Measurements from ENCODE around the gene ATP8A2. TPM values are rescaled to one million over a fixed set of nuclear protein-coding genes. Genes with fewer than 3 reads are reported as not detected.

ATP8A2 gene
- total RNA-seq, 6 experiments from 2014 or later: not detected

GRCh38 chr13:25401958-25402357 lies 30.2 kb downstream of the ATP8A2 start:
- 61% methylated on average over 7 of the region's 7 CpGs for WGBS (ENCODE audit: insufficient coverage, low coverage, low lambda C conversion rate, missing lambda C conversion rate)
- Histone ChIP-seq H3K4me3 (no peak overlapping the region), H3K36me3 (no peaks in the 10 kb centered on the region), H3K27ac (no peak overlapping the region), H3K4me1 (no peaks in the 10 kb centered on the region), H3K27me3 (no peaks in the 10 kb centered on the region), H3K9me3 (no peaks in the 10 kb centered on the region)
- TF ChIP-seq CTCF (IDR thresholded peaks at IDR 0.05) (no peak), POLR2A (IDR thresholded peaks at IDR 0.05) (no peak)
- no peak for ATAC-seq
- DNase-seq: no peak
- intact Hi-C loops (cut with DNase I): no loop called here

GRCh38 chr13:25406377-25406776 lies 34.6 kb downstream of the ATP8A2 start:
- intact Hi-C loops (cut with DNase I): no loop called here
- H3K36me3 ChIP-seq: no peaks in the 10 kb centered on the region
- no peak overlapping the region for H3K4me3 ChIP-seq
- 40% methylated on average over 1 of the region's 1 CpG for whole genome bisulfite sequencing (ENCODE audit: insufficient coverage, low coverage, low lambda C conversion rate, missing lambda C conversion rate)
- no peak for DNase-seq
- no peak overlapping the region for H3K27ac ChIP-seq
- H3K9me3 ChIP-seq: no peaks in the 10 kb centered on the region
- TF ChIP-seq POLR2A (IDR thresholded peaks at IDR 0.05): no peak
- TF ChIP-seq CTCF (IDR thresholded peaks at IDR 0.05): peak in 3 of 4 donors; percentile 11 to 38 (median 14)
- ATAC-seq: peak; percentile 50 to 76 (median 66)
- H3K4me1 ChIP-seq: no peaks in the 10 kb centered on the region
- H3K27me3 ChIP-seq: no peaks in the 10 kb centered on the region

GRCh38 chr13:25409938-25410337 lies 38.2 kb downstream of the ATP8A2 start:
- TF ChIP-seq CTCF (IDR thresholded peaks at IDR 0.05): no peak
- no peak for TF ChIP-seq POLR2A (IDR thresholded peaks at IDR 0.05)
- Histone ChIP-seq H3K4me3 (no peak overlapping the region), H3K4me1 (no peaks in the 10 kb centered on the region), H3K9me3 (no peaks in the 10 kb centered on the region), H3K27ac (no peak overlapping the region), H3K36me3 (no peaks in the 10 kb centered on the region), H3K27me3 (no peaks in the 10 kb centered on the region)
- WGBS (ENCODE audit: insufficient coverage, low coverage, low lambda C conversion rate, missing lambda C conversion rate): 60% methylated on average over 5 of the region's 5 CpGs
- ATAC-seq: no peak
- intact Hi-C loops (cut with DNase I): no loop called here
- no peak for DNase-seq

- Histone ChIP-seq H3K36me3 (no peaks in the 10 kb centered on the region), H3K27me3 (no peaks in the 10 kb centered on the region), H3K4me1 (no peaks in the 10 kb centered on the region), H3K27ac (no peak overlapping the region), H3K4me3 (no peak overlapping the region), H3K9me3 (no peaks in the 10 kb centered on the region)
- intact Hi-C loops (cut with DNase I): no loop called here
- DNase-seq (no peak), ATAC-seq (no peak)
- 67% methylated on average over 1 of the region's 1 CpG for WGBS (ENCODE audit: insufficient coverage, low coverage, low lambda C conversion rate, missing lambda C conversion rate)
- no peak for TF ChIP-seq POLR2A (IDR thresholded peaks at IDR 0.05)
- no peak for TF ChIP-seq CTCF (IDR thresholded peaks at IDR 0.05)
Observed at GRCh38 chr13:25415241-25415640, 43.5 kb downstream of the ATP8A2 start.

- Histone ChIP-seq H3K9me3 (no peaks in the 10 kb centered on the region), H3K27me3 (no peaks in the 10 kb centered on the region), H3K36me3 (no peaks in the 10 kb centered on the region), H3K4me1 (peaks cover 0 to 15% (median 4%) of the 10 kb centered on the region in 4 donors), H3K27ac (no peak overlapping the region), H3K4me3 (no peak overlapping the region)
- WGBS (ENCODE audit: insufficient coverage, low coverage, low lambda C conversion rate, missing lambda C conversion rate): 81% methylated on average over 2 of the region's 2 CpGs
- intact Hi-C loops (cut with DNase I): no loop called here
- ATAC-seq (no peak), DNase-seq (no peak)
- TF ChIP-seq CTCF (IDR thresholded peaks at IDR 0.05) (no peak), POLR2A (IDR thresholded peaks at IDR 0.05) (no peak)
Observed at GRCh38 chr13:25417535-25417934, 45.8 kb downstream of the ATP8A2 start.

Data from right lobe of liver (tissue), 6 donors.